Gastroesophageal sphincter (tissue), 4 donors: Measurements from ENCODE around the gene PRRT3. TPM values are rescaled to one million over a fixed set of nuclear protein-coding genes. Genes with fewer than 3 reads are reported as not detected.

Experiments
- ATAC-seq: fragments of 150-250 bp; one replicate; pipeline ENCODE4 v1.9.1; 2016; ENCODE audit warnings: mild to moderate bottlenecking, moderate library complexity
- H3K27ac ChIP-seq, 4 donors: fragments of 200-600 bp; sonication (generic) in 3 of 4; 1 replicate in 3 of 4; 2 replicates in 1 of 4; pipeline ENCODE4 v1.5.1; 2016 to 2019
- H3K27me3 ChIP-seq: fragments of 200-600 bp; sonication (generic); one replicate; pipeline ENCODE4 v1.5.1; 2019
- H3K36me3 ChIP-seq, 2 donors: fragments of 200-600 bp; sonication (generic); one replicate each; pipeline ENCODE4 v1.5.1; 2019; ENCODE audit warnings: control low read depth in 1 of 2
- H3K4me1 ChIP-seq, 3 donors: fragments of 200-600 bp; sonication (generic); 1 replicate in 2 of 3; 2 replicates in 1 of 3; pipeline ENCODE4 v1.5.1; 2016 to 2019; ENCODE audit warnings: control low read depth in 2 of 3
- H3K4me3 ChIP-seq, 2 donors: fragments of 200-600 bp; sonication (generic); one replicate each; pipeline ENCODE4 v1.5.1; 2019; ENCODE audit warnings: mild to moderate bottlenecking in 1 of 2, moderate library complexity in 1 of 2
- H3K9me3 ChIP-seq, 3 donors: fragments of 200-600 bp; sonication (generic); one replicate each; pipeline ENCODE4 v1.5.1; 2017 to 2019; ENCODE audit warnings: control low read depth in 2 of 3
- EP300 ChIP-seq: sonication (generic); formaldehyde crosslinking; IDR thresholded peaks from one replicate; pipeline ENCODE4 v1.6.1; 2017; ENCODE audit warnings: antibody characterized with exemption, mild to moderate bottlenecking
- POLR2A ChIP-seq, 2 donors: fragments of 450-650 bp; IDR thresholded peaks; one replicate each; pipeline ENCODE4 v1.6.1; 2017; ENCODE audit warnings: antibody characterized with exemption in 2 of 2, mild to moderate bottlenecking in 2 of 2, moderate library complexity in 1 of 2
- POLR2AphosphoS5 ChIP-seq: sonication (generic); formaldehyde crosslinking; IDR thresholded peaks from one replicate; pipeline ENCODE4 v1.6.1; 2017; ENCODE audit warnings: antibody characterized with exemption
- WGBS, 2 donors: methylation state at CpG; one replicate each; pipeline ENCODE4 v1.1.5; 2018; ENCODE audit warnings: low coverage in 1 of 2; 5-methylcytosine and 5-hydroxymethylcytosine counted together
- total RNA-seq, 4 donors: library from RNA; depleted of rRNA; stranded (reverse); fragments of >200 nt; gene quantifications; one replicate each; pipeline ENCODE4 v1.1.0, GENCODE V29; 2016
- TF ChIP-seq, protein P1 (sequence below), 4 experiments: fragments of 200-600 bp in 2 of 4; fragments of 450-650 bp in 2 of 4; sonication (generic) in 1 of 4; IDR thresholded peaks; one replicate each; pipeline ENCODE4 v1.5.1; 2017 to 2019; ENCODE audit warnings: antibody characterized with exemption in 4 of 4, mild to moderate bottlenecking in 2 of 4, moderate library complexity in 2 of 4

The PRRT3 gene
- total RNA-seq, 4 donors from 2014 or later: 1.3 to 3.6 (median 2.7) TPM

DNA sequence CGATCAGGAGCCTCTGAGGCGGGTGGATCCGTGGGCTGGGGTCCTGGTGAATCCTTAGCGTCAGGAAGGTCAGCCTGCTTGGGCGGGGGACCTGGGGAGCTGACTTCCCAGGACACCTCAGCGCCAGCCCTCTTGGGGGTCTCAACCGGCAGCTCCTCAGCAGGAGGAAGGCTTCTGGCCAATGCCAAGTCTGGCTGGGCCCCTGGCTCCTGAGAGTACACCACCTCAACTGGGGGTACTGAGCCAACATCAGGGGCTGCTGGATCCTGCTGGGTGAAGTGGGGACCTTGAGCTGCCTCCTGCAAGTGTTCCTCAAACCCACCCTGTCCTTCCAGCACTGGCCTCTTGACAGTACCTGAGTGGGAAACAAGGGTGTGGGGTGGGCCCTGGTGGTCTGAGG lies 3.1 kb downstream of the PRRT3 start:
- no peak for TF ChIP-seq POLR2A (IDR thresholded peaks at IDR 0.05)
- TF ChIP-seq, protein P1, sequence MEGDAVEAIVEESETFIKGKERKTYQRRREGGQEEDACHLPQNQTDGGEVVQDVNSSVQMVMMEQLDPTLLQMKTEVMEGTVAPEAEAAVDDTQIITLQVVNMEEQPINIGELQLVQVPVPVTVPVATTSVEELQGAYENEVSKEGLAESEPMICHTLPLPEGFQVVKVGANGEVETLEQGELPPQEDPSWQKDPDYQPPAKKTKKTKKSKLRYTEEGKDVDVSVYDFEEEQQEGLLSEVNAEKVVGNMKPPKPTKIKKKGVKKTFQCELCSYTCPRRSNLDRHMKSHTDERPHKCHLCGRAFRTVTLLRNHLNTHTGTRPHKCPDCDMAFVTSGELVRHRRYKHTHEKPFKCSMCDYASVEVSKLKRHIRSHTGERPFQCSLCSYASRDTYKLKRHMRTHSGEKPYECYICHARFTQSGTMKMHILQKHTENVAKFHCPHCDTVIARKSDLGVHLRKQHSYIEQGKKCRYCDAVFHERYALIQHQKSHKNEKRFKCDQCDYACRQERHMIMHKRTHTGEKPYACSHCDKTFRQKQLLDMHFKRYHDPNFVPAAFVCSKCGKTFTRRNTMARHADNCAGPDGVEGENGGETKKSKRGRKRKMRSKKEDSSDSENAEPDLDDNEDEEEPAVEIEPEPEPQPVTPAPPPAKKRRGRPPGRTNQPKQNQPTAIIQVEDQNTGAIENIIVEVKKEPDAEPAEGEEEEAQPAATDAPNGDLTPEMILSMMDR (IDR thresholded peaks at IDR 0.05): no peak
- TF ChIP-seq EP300: no peak
- TF ChIP-seq POLR2AphosphoS5: no peak
- Histone ChIP-seq H3K4me3 (no peak overlapping the region), H3K4me1 (peaks cover 0 to 50% (median 14%) of the 10 kb centered on the region in 3 donors), H3K9me3 (no peaks in the 10 kb centered on the region), H3K27me3 (no peaks in the 10 kb centered on the region), H3K36me3 (peaks cover 0 to 25% of the 10 kb centered on the region in 2 donors), H3K27ac (no peak overlapping the region)
- no CpG with 5 or more reads among the region's 7 CpGs for WGBS, 2 donors
- ATAC-seq: no peak

DNA sequence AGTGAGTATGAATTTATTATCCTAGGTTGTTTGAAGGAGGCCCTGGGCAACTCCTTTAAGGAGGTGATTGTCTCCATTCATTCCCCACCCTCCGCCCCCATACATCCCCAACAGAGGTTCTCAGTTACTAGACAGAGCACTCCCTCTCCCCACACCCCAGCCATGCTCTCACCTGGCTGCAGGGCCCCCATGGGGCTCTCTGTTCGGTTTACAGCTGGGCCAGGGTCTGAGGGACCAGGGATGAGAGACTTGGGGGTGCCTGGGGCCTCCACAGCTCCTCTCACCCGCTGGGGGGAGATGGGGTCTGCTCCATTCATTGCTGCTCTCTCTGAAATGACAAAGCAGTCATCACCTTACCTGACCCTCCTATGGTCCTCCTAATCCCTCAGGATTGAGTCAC lies 3.6 kb downstream of the PRRT3 start:
- WGBS, 2 donors: 100% methylated on average over 1 of the region's 3 CpGs; no CpG with 5 or more reads in 1 of the 2 donors

DNA sequence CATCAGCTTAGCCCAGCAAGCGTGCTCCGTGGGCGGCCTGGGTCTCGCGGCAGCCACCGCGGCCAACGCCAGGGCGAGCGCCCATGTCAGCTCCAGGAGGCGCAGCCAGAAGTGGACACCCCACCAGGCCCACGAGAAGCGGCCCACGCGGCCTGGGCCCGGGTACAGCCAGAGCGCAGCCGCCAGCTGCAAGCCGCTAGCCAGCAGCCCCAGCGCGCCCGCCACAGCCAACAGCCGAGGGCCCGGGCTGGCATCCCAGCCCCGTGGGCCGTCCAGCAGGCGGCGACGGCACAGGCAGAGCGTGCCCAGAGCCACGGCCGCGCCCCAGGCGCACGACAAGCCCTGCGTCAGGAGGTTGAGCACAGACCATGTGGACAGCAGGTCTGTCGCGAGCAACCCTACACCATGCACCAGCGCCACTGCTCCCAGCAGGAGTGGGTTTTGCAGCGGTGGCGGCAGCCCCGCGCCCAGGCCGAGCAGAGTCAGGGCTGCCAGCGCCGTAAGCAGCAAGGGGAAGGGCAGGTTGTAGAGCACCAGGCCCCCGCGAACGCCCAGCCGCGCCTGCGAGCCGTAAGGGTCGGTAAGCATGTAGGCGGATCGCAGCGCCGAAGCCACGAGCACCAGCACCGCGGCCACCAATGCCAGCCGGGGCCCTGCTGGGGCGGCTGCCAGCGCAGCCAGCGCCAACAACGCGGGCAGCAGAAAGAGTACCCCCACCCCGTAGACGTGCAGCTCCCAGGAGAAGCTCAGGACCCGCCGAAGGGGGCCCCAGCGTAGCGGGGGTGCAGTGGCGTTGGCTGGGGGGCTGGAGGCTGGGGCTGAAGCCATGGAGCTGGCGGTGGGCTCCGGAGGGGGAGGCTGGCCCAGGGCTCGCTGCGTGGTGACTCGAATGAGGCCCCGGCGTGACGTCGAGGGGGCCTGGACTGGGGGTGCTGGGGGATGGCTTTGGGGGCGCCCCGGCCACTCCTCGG lies 4.9 kb downstream of the PRRT3 start:
- H3K36me3 ChIP-seq: peaks cover 0 to 43% of the 10 kb centered on the region in 2 donors
- WGBS, 2 donors: 48% methylated on average over 5 of the region's 86 CpGs; no CpG with 5 or more reads in 1 of the 2 donors
- H3K27ac ChIP-seq: peak overlapping the region; percentile 66 to 94 (median 94)
- H3K4me3 ChIP-seq: peak overlapping the region; percentile 44 to 74
- ATAC-seq: peak; percentile 84
- TF ChIP-seq POLR2AphosphoS5 (peak; percentile 72), POLR2A (IDR thresholded peaks at IDR 0.05) (no peak), EP300 (no peak)
- TF ChIP-seq, protein P1 (IDR thresholded peaks at IDR 0.05): peak in 3 of 4 experiments; percentile 77 to 84 (median 77)
- H3K27me3 ChIP-seq: no peaks in the 10 kb centered on the region
- no peaks in the 10 kb centered on the region for H3K9me3 ChIP-seq
- peaks cover 0 to 47% (median 14%) of the 10 kb centered on the region in 3 donors for H3K4me1 ChIP-seq

More for the DNA sequence above, 3.6 kb downstream of the PRRT3 start:
- Histone ChIP-seq H3K27me3 (no peaks in the 10 kb centered on the region), H3K9me3 (no peaks in the 10 kb centered on the region), H3K4me1 (peaks cover 0 to 50% (median 14%) of the 10 kb centered on the region in 3 donors), H3K4me3 (no peak overlapping the region), H3K27ac (no peak overlapping the region), H3K36me3 (peaks cover 0 to 30% of the 10 kb centered on the region in 2 donors)
- TF ChIP-seq POLR2AphosphoS5: no peak
- no peak for ATAC-seq

DNA sequence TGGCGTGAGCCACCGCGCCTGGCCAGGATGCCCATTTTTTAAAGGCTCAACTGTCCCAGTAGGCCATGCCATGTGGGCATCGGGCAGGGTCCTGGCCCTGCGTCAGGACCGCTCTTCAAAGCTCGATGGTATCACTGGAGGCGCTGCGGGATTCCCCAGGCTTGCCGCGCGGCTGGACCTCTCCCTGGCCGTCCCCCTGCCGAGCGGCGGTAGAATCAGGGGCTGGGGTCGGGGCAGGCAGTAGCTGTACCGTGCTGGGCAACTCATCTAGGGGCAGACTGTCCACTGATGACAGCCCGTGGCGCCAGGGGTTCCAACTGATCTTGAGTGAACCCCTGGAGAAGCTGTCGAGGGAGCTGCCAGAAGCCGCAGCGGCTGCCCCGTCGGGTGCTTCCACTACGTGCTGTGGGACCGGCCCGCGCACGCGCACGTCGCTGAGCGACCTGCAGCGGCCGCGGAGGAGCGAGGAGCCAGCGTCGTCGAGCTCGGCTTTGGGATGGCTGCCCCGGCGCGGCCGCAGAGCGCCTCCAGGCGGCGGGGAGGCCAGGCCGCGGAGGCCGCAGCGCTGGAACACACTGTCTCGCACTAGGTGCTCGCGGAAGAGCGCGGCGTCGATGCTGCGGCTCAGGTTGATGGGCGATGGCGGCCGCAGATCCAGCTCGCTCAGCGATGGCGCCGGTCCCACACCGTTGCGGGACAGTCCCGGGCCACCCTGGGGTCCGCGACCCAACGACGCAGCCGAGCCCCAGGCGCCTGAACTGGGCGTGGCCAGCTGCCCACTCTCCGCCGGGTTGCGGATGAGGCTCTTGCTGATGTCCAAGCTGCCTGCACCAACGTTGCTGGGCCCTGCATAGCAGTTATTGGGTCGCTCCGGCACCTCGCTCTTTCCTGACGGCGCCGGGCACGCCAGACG lies 5.8 kb downstream of the PRRT3 start:
- Histone ChIP-seq H3K27me3 (no peaks in the 10 kb centered on the region), H3K4me3 (peak overlapping the region; percentile 44 to 74), H3K9me3 (no peaks in the 10 kb centered on the region), H3K36me3 (peaks cover 0 to 51% of the 10 kb centered on the region in 2 donors), H3K4me1 (peaks cover 0 to 38% (median 9%) of the 10 kb centered on the region in 3 donors), H3K27ac (peak overlapping the region; percentile 66 to 94 (median 94))
- peak; percentile 70 to 71 for TF ChIP-seq POLR2A (IDR thresholded peaks at IDR 0.05)
- TF ChIP-seq POLR2AphosphoS5: no peak
- no peak for TF ChIP-seq EP300
- TF ChIP-seq, protein P1 (IDR thresholded peaks at IDR 0.05): peak in 3 of 4 experiments; percentile 87 to 89 (median 88)
- WGBS, 2 donors: 2% methylated on average over 17 of the region's 90 CpGs; no CpG with 5 or more reads in 1 of the 2 donors
- peak; percentile 92 for ATAC-seq

DNA sequence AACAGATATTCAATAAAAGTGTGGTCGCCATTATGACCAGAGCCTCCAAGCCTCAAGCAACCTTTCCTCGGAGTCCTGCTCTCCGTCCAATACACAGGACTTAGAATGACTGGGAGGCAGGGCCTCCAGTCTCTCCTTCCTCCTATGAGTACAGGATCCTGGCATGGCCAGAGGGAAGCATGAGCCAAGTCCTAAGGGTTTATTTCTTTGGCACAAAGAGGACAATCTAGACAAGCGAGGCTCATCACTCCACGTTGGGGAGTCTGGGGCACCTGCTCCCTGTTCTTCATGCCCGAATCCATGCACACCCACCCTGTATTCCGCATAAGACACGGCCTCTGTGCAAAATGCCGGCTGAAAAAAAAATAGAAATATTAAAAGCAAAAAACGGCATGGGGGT lies 6.8 kb downstream of the PRRT3 start:
- peaks cover 0 to 34% (median 9%) of the 10 kb centered on the region in 3 donors for H3K4me1 ChIP-seq
- ATAC-seq: no peak
- peak overlapping the region in 2 of 4 donors; percentile 94 for H3K27ac ChIP-seq
- TF ChIP-seq POLR2AphosphoS5: no peak
- TF ChIP-seq, protein P1 (IDR thresholded peaks at IDR 0.05): no peak
- TF ChIP-seq EP300: no peak
- TF ChIP-seq POLR2A (IDR thresholded peaks at IDR 0.05): no peak
- H3K9me3 ChIP-seq: no peaks in the 10 kb centered on the region
- peaks cover 0 to 59% of the 10 kb centered on the region in 2 donors for H3K36me3 ChIP-seq
- 51 to 76% methylated on average over 3 to 4 of the region's 10 CpGs for WGBS, 2 donors
- H3K27me3 ChIP-seq: no peaks in the 10 kb centered on the region
- no peak overlapping the region for H3K4me3 ChIP-seq
